LoVo (cell line): ENCODE measurements around the gene ADAMTSL4.
"Not testable (repeated sequence)": the region's sequence is repeated elsewhere in the genome, so short reads cannot be mapped to it uniquely, and the experiment has no call there.

Experiments
- DNase-seq: peaks from one replicate; pipeline ENCODE4 v3.0.0-alpha.2; 2016; ENCODE audit warnings: low spot score

Gene ADAMTSL4

DNA sequence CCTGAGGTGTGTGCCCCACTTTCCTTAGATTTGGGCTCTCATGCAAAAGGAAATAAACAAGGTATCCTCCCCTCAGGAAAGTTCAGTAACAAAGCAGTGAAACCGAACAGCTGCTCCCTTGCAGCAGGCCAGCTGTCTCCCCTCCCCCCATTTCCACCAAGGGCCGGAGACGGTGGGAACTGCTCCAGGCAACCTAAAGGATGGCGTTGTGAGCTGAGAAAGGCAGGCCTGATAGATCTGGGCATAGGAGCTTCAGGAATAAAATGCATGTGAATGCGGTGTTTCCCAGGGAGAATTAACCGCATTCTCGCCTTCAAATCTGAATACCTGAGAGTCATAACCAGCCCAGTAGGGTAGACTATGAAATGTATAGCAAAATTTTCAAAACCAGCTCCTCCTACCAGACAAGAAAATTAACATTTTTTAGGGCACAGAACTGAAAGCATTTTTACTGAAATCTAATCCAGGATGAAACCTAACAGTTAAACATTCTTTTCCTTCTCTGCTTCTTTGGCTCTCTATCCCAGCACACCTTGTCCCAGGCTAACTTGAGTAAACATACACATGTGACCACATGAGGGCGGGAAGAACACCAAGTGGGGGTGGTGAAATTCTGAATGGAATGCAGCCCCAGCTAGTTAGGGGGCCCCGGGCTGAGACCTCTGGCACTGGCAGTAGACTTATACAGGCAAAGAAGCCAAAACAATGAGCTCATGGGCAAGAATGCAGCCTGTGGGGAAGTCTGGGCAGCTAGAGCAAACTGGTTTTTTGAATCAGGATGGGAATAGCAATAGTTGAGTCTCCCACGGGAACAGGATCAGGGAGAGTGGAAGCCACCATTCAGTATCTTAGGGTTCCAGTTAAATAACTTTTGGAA lies 18.7 kb downstream of the ADAMTSL4 start:
- DNase-seq: peak; percentile 40

DNA sequence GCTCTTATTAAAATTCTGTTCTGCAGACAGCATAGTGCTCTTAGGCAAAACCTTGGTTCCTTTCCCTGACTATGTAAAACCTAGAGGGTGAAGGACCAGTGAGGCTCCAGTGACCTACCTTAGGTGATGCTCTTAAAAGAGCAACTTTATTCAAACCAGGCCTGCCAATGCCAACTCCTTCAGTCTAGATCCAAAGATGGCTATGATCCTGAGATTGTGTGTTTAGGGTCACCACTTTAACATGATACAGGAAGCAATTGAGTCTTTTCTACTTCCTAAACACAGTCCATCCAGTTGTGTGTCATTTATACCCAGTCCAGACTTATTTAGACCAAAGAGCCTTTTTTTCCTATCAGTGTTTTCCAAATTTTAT lies 19.4 kb downstream of the ADAMTSL4 start:
- no peak for DNase-seq

DNA sequence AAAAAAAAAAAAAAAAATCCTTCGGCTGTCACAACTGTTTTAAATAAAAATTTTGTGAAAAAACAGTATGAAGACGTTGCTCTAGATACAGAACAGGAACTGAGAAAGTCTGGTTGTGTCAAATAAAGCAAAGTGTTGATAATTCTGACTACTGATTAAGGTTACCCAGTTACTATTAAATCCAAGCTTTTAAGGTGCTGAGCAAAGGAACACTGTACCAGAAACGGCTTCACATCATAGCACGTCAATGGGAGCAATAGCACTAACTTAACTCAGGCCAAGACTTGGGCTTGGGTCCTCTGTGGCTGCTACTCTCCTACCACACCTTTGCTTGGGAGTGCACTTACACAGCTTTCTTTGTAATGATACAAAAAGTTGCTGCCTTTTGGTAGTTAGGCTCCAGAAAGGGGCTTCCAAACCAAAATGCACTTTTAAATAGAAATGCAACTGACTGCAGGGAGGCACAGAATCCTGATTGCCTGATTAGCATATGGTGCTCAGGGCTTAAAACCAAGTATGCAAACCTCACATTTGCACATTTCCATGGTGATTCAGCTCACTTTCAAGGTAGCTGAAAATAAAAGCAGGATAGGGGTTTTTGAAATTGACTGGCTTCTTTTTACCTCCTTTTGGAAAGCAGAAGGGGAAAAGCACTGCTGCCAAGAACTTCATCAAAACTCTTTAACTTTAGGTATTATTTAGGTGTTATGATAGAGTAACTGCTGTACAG lies 23.9 kb downstream of the ADAMTSL4 start:
- DNase-seq: no peak

DNA sequence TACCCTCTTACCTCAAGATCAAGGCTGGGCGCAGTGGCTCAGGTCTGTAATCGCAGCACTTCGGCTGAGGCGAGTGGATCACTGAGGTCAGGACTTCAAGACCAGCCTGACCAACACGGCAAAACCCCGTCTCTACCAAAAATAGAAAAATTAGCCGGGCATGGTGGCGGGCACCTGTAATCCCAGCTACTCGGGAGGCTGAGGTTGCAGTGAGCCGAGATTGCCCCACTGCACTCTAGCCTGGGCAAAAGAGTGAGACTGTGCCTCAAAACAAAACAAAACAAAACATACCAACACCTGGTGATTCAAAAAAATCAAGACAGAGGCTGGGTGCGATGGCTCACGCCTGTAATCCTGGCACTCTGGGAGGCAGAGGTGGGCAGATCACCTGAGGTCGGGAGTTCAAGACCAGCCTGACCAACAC lies 24.5 kb downstream of the ADAMTSL4 start:
- not testable (repeated sequence) for DNase-seq

DNA sequence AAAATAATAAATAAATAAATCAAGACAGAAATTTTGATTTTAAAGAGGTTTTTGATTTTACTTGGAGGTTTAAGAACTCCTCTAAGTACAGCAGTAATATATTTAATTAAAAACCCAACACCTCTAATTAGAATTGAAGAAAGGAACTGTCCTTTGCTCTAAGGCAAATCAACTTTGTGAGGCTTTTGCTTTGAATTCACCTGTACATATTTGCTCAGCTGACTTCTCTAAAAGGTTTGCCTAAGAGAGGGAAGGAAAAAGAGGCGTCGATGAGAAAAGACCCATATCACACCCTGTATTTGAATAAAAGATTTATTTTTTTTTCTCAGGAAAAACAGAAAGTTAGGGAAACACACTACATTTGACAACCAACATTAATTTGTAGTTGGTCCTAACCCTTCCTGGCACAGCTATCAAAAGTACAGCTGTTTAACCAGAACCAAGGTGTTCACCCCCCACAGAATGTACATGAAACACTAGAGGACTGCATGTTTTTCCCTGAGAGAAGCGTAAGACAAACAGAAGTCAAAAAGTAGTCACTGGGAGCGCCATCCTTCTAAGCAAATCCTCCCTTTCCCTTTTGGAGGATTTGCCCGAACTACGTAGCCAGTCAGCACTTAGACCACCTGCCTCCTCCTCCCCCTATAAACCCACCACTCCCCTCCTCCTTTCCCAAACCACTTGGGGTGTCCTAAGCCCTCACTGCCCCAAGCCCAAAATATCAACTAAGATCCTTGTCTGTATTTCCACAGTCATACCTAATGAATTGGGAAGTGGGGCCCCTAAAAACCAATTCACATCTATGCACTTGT lies 25.3 kb downstream of the ADAMTSL4 start:
- DNase-seq: no peak

DNA sequence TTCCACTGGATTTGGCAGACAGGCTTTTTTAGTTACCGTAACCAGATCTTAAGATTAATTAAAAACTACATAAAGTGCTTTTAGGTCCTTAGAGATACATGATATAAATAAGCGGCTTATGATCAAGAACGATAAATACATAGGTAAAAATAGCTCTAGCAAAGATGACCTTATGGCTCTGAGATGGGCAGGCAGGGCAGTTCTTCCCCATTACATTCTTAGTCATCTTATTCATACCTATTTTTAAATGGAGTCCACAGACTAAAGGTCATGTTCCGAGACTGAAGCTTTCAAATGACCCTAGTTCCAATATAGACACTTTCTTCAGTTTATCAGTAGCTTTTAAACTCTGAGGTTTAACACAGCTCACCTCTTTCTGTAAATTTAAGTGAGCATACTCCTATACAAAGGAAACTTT lies 25.9 kb downstream of the ADAMTSL4 start:
- DNase-seq: no peak

DNA sequence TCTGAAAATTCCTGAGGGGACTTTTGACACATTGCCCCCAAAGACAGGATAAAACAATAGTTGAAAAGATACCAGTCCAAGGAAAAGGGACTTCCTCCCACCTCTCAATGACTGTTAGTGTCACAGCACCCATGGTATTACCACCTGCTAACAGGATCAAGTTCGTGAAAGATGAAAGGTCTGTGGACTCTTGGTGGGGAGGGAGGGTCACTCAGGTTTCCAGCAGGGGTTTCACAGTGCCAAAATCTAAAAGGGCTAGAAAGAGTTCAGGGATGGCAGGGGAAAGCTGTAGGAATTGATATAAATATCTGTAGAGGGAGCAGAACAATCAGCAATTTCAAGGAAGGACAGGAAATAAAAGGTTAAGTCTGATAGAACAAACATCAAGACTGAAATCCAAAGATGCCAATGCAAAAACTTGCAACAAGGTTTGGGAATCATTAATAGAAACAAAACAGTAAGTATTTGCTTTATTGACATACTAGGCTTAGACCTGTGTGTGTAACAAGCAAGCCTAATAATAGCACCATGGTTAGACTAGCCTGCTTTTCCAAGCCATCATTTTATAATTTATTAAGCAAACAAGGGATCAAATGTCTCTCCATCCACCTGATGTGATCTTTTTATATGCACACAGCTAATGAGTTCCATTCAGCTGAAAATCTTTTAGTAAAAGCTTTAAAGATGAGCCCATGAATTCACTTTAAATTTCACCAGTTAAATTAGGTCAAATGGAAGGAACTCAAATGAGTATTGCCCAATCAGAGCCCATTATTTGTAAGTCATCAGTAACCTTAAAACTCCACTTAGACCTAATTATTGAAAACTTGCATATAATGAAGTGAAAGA lies 26.5 kb downstream of the ADAMTSL4 start:
- DNase-seq: no peak

DNA sequence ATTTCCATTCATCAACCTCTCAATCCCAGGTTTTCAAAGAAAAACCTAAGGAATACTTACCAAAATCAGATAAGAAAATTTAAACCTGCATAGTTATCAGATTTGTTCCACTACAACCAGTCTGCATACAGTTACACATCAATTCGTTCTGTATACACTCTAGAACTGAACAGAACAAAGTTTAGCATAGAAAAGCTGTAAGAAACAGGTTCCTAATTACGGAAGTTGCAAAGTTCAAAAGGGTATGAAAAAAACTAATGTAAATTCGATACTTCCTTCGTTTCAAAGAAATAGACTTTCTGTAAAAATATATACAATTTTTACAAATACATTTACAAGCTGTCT lies 27.1 kb downstream of the ADAMTSL4 start:
- DNase-seq: no peak

DNA sequence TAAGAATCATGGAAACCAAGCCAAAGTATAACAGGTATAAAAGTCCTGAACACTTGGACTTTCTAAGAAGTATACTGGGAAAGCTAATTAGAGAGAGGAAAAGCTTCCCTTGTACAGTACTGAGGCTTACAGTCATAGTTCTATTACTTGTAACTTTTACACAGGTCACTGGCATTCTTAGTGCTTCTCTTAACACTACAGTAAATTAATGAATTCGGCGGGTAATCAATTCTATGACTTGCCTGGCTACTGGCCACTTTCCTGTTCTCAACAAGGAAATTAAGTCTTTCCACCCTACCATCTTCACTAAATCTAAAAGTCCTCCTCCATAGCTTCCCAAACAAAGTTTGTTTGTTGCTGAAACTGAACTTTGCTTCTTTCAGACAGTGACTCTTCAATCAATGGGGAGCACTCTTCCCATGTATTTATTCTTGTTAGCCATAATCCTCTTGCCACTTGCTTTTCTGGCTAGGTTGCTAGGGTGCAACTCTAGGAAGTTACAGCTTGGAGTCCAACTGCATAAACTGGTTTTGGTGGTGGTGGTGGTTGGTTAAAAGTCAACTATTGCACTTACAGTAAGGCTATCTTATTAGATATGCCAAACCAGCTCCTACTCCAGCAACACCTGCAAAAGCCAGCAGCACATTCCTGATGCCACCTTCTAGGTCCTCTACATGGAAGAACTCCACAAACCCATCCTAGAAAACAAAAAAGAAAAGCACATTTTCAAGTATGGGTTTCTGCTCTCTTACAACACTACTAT lies 27.8 kb downstream of the ADAMTSL4 start:
- no peak for DNase-seq

DNA sequence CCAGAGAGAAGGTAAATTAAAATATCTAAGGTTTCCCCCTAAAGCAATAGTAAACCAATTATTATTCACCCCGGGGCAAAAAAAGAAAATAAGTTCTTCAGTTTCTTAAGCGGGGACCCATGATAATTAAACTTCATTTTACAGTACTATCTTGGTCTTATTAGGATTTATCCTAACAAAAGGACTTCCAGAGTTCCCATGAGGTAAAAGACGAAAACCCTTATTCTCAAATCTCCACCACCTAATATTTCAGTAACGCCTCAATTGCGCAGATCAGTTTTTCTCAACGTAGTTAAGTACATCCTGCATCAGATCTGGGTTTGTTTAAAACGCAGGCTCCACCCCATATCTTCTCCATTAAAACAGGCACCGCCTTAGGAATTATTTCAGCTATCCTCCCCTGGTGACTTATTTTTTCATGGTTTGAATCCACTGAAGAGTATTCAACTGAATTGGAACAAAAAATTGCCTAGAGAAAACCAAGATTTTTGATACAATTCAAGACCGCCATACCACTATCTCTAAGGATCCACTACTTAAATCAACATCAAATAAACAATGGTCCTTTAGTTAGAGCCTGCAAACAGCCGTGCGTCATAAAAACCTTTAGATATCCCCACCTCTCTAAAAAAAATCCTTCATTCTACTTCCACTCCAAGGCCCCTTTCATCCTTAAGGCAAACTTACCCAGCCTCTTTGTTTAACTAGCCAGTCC lies 28.5 kb downstream of the ADAMTSL4 start:
- DNase-seq: no peak

DNA sequence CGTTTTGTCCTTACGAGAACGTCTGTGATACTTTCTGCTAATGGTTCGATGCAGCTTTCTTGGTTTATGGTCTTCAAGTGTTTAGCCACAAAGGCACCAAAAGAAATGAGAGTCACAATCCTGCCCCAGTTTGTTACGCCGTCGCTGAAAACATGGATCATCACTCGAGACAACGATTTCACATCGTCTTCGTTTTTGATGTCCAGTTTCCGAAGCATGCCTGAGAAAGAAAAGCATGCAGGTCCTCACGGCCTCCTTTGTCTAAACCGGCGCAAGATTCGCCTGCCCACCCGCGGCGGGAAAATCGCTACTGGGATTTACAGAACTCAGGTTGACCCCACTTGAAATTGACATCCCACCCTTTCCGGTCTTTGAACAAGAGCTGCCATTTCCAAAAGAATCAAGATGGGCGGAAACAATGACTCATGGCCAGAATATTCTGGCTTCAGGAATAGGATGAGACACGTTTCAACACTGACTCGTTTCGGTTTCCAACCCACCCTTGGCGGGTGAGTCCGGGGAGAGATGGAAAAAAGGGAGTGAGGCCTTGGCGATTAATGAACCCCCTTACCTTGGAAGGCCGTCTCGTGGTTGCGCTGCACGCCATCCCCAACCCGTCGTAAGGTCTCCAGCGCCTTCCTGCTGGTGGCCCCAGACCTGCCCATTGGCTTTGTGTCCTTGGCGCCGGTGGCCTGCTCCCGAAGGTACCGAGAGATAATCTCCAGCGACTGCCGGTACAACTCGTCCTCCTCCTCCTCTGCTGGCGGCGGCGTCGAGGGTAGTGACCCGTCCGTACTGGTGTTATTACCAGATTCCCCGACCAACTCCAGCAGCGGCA lies 29.3 kb downstream of the ADAMTSL4 start:
- peak; percentile 69 for DNase-seq

DNA sequence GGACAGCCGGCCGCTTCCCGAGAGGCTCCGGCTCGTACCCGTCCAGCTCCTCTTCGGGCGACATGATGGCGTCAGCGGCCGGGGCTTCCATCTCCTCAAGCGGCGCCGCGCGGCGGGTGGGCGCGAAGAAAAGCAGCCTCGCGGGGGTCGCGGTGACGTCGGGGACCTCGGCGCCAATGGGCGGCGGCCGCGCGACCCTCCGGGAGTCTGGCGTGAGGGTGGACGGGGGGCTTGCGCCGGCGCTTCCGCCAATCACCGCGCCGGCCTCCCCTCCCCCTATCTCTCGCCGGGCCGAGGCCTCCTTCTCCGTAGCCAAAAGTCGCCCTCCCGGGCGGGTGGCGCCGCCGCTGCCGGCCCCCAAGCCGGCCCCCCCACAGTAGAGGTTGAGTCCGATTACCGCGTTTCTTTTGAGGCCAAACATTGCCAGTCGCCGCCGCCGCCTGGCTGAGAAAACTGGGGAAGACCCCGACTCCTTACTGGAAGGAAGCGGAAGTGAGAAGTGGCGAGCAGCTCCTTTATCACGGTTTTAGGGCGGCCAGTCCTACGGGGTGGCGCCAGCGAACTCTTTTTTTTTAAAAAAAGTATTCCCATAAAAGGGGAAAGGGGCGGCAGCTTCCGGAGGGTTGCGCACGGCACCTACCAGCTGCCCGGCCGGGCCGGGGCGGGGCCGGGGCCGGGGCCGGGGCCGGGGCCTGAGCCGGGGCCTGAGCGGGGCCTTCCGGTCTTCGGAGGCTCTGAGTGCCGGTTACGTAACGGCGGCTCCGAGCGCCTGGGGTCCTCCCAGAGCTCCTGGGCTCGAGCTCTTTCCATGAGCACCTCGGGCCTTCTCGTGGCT lies 30.1 kb downstream of the ADAMTSL4 start, which contains the start of gene MCL1:
Gene MCL1 (minus strand): TSS at position 501 of the 835 bp plus-strand sequence. CDS start 80 bp downstream, at position 421.
- DNase-seq: peak; percentile 93

DNA sequence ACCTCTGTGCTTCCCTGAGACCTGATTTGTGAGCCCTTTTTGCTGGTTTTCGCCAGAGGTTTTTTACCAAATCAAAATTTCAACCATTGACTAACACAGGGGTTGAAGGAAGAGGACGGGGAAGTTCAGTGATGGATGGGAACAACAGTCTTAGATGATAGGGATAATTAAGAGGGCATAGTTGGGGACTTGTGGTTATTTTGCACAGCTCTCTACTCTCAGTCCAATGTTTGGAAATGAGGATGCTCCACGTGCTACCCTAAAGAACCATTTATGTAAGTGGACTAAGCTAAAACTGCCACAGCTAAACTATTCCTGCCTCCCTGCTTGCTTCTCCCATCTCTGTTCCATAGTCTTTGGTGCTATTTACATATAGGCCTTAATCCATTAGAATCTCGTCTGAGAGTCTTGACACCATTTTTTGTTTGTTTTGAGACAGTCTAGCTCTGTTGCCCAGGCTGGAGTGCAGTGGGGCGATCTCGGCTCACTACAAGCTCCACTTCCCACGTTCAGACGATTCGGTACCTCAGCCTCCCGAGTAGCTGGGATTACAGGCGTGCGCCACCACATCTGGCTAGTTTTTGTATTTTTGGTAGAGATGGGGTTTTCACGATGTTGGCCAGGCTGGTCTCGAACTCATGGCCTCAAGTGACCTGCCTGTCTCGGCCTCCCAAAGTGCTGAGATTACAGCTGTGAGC lies 30.9 kb downstream of the ADAMTSL4 start:
- no peak for DNase-seq

DNA sequence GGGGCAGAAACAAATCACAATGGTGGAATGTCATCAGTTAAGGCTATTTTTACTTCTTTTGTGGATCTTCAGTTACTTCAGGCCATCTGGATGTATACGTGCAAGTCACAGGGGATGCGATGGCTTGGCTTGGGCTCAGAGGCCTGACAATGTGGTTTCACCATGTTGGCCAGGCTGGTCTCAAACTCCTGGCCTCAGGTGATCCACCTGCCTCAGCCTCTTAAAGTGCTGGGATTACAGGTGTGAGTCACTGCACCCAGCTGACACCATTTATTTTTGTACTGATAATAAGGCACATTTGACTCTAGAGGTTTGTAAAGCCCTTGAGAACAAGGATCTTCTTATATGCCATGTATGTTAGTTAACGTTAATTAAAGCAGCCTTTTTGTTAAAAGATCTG lies 31.8 kb downstream of the ADAMTSL4 start:
- DNase-seq: not testable (repeated sequence)

DNA sequence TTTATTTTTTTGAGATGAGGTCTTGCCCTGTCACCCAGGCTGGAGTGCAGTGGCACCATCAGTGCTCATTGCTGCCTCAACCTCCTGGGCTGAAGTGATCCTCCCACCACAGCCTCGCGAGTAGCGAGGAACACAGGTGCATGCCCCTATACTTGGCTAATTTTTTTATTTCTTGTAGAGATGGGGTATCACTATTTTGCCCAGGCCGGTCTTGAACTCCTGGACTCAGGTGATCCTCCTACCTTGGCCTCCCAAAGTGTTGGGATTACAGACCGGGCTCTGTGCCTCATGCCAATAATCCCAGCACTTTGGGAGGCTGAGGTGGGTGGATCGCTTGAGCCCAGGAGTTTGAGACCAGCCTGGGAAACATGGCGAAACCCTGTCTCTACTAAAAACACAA lies 32.2 kb downstream of the ADAMTSL4 start:
- not testable (repeated sequence) for DNase-seq

DNA sequence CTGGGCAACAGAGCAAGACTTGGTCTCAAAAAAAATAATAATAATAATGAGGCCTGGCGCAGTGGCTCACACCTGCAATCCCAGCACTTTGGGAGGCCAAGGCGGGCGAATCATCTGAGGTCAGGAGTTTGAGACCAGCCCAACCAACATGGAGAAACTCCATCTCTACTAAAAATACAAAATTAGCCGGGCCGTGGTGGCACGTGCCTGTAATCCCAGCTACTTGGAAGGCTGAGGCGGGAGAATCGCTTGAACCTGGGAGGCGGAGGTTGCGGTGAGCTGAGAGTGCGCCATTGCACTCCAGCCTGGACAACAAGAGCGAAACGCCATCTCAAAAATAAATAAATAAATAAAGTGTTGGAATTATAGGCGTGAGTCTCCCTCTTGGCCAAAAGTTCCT lies 32.8 kb downstream of the ADAMTSL4 start:
- not testable (repeated sequence) for DNase-seq

DNA sequence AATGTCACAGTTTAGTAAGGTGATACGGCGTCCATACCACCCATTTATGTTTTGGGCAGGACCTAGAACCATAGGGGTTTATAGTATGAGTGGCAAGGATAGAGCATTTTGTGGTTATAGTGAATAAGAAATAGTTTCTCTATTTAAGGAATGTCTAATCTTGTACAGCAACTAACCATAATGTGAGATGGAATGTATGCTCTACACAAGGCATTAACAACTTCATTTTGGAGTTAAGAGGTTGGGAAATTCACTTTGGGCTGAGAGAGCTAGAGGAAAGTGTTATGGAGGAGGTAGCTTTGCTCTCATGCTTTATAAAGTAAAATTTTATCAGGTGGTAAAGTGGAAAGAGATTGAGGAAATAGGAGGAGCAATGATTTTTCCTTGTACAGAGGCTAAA lies 33.2 kb downstream of the ADAMTSL4 start:
- no peak for DNase-seq
